HG03565 (cell line): ENCODE results near the gene ENKD1.

ENCODE experiments used
- ATAC-seq: cut with Tn5 transposase; IDR thresholded peaks from one replicate; pipeline ENCODE4 v1.9.1; 2021; ENCODE audit warnings: mild to moderate bottlenecking, moderate library complexity; ENCODE audit not compliant: unreplicated experiment

ENKD1 gene

GRCh38 chr16:67651847-67652246 lies 14.7 kb downstream of the ENKD1 start:
- ATAC-seq = no peak

- ATAC-seq = no peak
Observed at GRCh38 chr16:67651039-67651438, 15.5 kb downstream of the ENKD1 start.

- no peak for ATAC-seq
Observed at GRCh38 chr16:67650023-67650422, 16.5 kb downstream of the ENKD1 start.

- ATAC-seq = no peak
Observed at GRCh38 chr16:67649494-67649931, 17.0 kb downstream of the ENKD1 start.

- ATAC-seq = no peak
Observed at GRCh38 chr16:67648764-67649407, 17.7 kb downstream of the ENKD1 start.

- ATAC-seq = no peak
Observed at GRCh38 chr16:67648088-67648763, 18.3 kb downstream of the ENKD1 start.

GRCh38 chr16:67647681-67648080 lies 18.9 kb downstream of the ENKD1 start:
- ATAC-seq = no peak

- no peak for ATAC-seq
Observed at GRCh38 chr16:67647111-67647651, 19.4 kb downstream of the ENKD1 start.

- no peak for ATAC-seq
Observed at GRCh38 chr16:67645397-67646121, 21.0 kb downstream of the ENKD1 start.

GRCh38 chr16:67644038-67644437 lies 22.5 kb downstream of the ENKD1 start:
- ATAC-seq = no peak

GRCh38 chr16:67641779-67642708 lies 24.5 kb downstream of the ENKD1 start:
- no peak for ATAC-seq

GRCh38 chr16:67637625-67638024 lies 28.9 kb downstream of the ENKD1 start:
- ATAC-seq = no peak

- ATAC-seq = no peak
Observed at GRCh38 chr16:67636713-67637112, 29.8 kb downstream of the ENKD1 start.

GRCh38 chr16:67632415-67633172 lies 34.0 kb downstream of the ENKD1 start:
- no peak for ATAC-seq

GRCh38 chr16:67628216-67628615 lies 38.3 kb downstream of the ENKD1 start:
- no peak for ATAC-seq

- no peak for ATAC-seq
Observed at GRCh38 chr16:67613808-67614207, 52.7 kb downstream of the ENKD1 start.
